ENCODE measurements around the gene SF3A2. TPM values are rescaled to one million over a fixed set of nuclear protein-coding genes. Genes with fewer than 3 reads are reported as not detected.
A peak's percentile ranks its signal among the peaks of the same experiment; 100 is the strongest.

SF3A2 gene
- total and polyA plus RNA-seq, 2 experiments from 2014 or later, result 21.2 to 75.3 TPM

GRCh38 chr19:2244486-2244885 is 7.9 kb downstream of the SF3A2 start:
- DNase-seq (ENCODE audit: low spot score), result no peak
- TF ChIP-seq EZH2phosphoT487 (IDR thresholded peaks at IDR 0.05; ENCODE audit: low read depth, severe bottlenecking, unreplicated experiment) (no peak), CTCF (IDR thresholded peaks at IDR 0.05; ENCODE audit: poor library complexity) (no peak), EZH2 (IDR thresholded peaks at IDR 0.05; ENCODE audit: borderline replicate concordance) (no peak)
- no peaks in the 10 kb centered on the region for H3K9me3 ChIP-seq (ENCODE audit: low read depth)
- peaks cover 60% of the 10 kb centered on the region for H3K79me2 ChIP-seq
- H2AFZ ChIP-seq, result no peak overlapping the region
- H3K27ac ChIP-seq, result peak overlapping the region; percentile 97
- 97% methylated on average over 21 of the region's 21 CpGs for WGBS (ENCODE audit: low lambda C conversion rate, missing lambda C conversion rate)
- H3K36me3 ChIP-seq (replicated peaks; ENCODE audit: insufficient read depth, low read depth), result no peaks in the 10 kb centered on the region
- no peaks in the 10 kb centered on the region for H3K9me2 ChIP-seq (replicated peaks; ENCODE audit: insufficient read depth)
- H3K4me3 ChIP-seq, result no peak overlapping the region
- peaks cover 46% of the 10 kb centered on the region for H3K4me1 ChIP-seq (ENCODE audit: insufficient read depth)
- peaks cover 44% of the 10 kb centered on the region for H4K20me1 ChIP-seq (ENCODE audit: insufficient read depth, poor library complexity, severe bottlenecking)
- no peaks in the 10 kb centered on the region for H3K27me3 ChIP-seq
- no peak overlapping the region for H3K4me2 ChIP-seq

GRCh38 chr19:2245273-2245672 is 8.6 kb downstream of the SF3A2 start:
- peaks cover 39% of the 10 kb centered on the region for H3K4me1 ChIP-seq (ENCODE audit: insufficient read depth)
- no peak for TF ChIP-seq EZH2 (IDR thresholded peaks at IDR 0.05; ENCODE audit: borderline replicate concordance)
- TF ChIP-seq EZH2phosphoT487 (IDR thresholded peaks at IDR 0.05; ENCODE audit: low read depth, severe bottlenecking, unreplicated experiment), result no peak
- peaks cover 52% of the 10 kb centered on the region for H3K79me2 ChIP-seq
- no peak overlapping the region for H3K27ac ChIP-seq
- no peaks in the 10 kb centered on the region for H3K9me2 ChIP-seq (replicated peaks; ENCODE audit: insufficient read depth)
- 97% methylated on average over 15 of the region's 15 CpGs for WGBS (ENCODE audit: low lambda C conversion rate, missing lambda C conversion rate)
- H4K20me1 ChIP-seq (ENCODE audit: insufficient read depth, poor library complexity, severe bottlenecking), result peaks cover 36% of the 10 kb centered on the region
- H3K36me3 ChIP-seq (replicated peaks; ENCODE audit: insufficient read depth, low read depth), result no peaks in the 10 kb centered on the region
- H3K4me3 ChIP-seq, result no peak overlapping the region
- no peaks in the 10 kb centered on the region for H3K9me3 ChIP-seq (ENCODE audit: low read depth)
- no peak for DNase-seq (ENCODE audit: low spot score)
- no peaks in the 10 kb centered on the region for H3K27me3 ChIP-seq
- no peak overlapping the region for H2AFZ ChIP-seq
- H3K4me2 ChIP-seq, result no peak overlapping the region

- TF ChIP-seq CTCF (IDR thresholded peaks at IDR 0.05; ENCODE audit: poor library complexity) (no peak), EZH2phosphoT487 (IDR thresholded peaks at IDR 0.05; ENCODE audit: low read depth, severe bottlenecking, unreplicated experiment) (no peak), EZH2 (IDR thresholded peaks at IDR 0.05; ENCODE audit: borderline replicate concordance) (no peak)
- DNase-seq (ENCODE audit: low spot score), result no peak
- Histone ChIP-seq H3K27ac (no peak overlapping the region), H2AFZ (no peak overlapping the region), H3K4me3 (no peak overlapping the region), H3K4me1 (ENCODE audit: insufficient read depth) (peaks cover 31% of the 10 kb centered on the region), H3K27me3 (no peaks in the 10 kb centered on the region), H3K9me3 (ENCODE audit: low read depth) (no peaks in the 10 kb centered on the region), H3K4me2 (no peak overlapping the region), H3K79me2 (peaks cover 43% of the 10 kb centered on the region), H3K9me2 (replicated peaks; ENCODE audit: insufficient read depth) (no peaks in the 10 kb centered on the region), H3K36me3 (replicated peaks; ENCODE audit: insufficient read depth, low read depth) (no peaks in the 10 kb centered on the region), H4K20me1 (ENCODE audit: insufficient read depth, poor library complexity, severe bottlenecking) (peaks cover 29% of the 10 kb centered on the region)
- 92% methylated on average over 25 of the region's 25 CpGs for WGBS (ENCODE audit: low lambda C conversion rate, missing lambda C conversion rate)
Measured at GRCh38 chr19:2246014-2246620, 9.5 kb downstream of the SF3A2 start.

GRCh38 chr19:2246801-2247361 is 10.3 kb downstream of the SF3A2 start:
- Histone ChIP-seq H3K27me3 (no peaks in the 10 kb centered on the region), H3K9me3 (ENCODE audit: low read depth) (no peaks in the 10 kb centered on the region), H4K20me1 (ENCODE audit: insufficient read depth, poor library complexity, severe bottlenecking) (peaks cover 21% of the 10 kb centered on the region), H3K79me2 (peaks cover 36% of the 10 kb centered on the region), H3K9me2 (replicated peaks; ENCODE audit: insufficient read depth) (no peaks in the 10 kb centered on the region), H3K4me3 (no peak overlapping the region), H3K27ac (no peak overlapping the region), H3K36me3 (replicated peaks; ENCODE audit: insufficient read depth, low read depth) (no peaks in the 10 kb centered on the region), H3K4me2 (no peak overlapping the region), H3K4me1 (ENCODE audit: insufficient read depth) (peaks cover 23% of the 10 kb centered on the region), H2AFZ (no peak overlapping the region)
- no peak for DNase-seq (ENCODE audit: low spot score)
- TF ChIP-seq CTCF (IDR thresholded peaks at IDR 0.05; ENCODE audit: poor library complexity) (no peak), EZH2phosphoT487 (IDR thresholded peaks at IDR 0.05; ENCODE audit: low read depth, severe bottlenecking, unreplicated experiment) (no peak), EZH2 (IDR thresholded peaks at IDR 0.05; ENCODE audit: borderline replicate concordance) (no peak)
- WGBS (ENCODE audit: low lambda C conversion rate, missing lambda C conversion rate), result 95% methylated on average over 26 of the region's 26 CpGs

Data from hepatocyte (in vitro differentiated cells).